Measurements from ENCODE around the gene USP22. TPM values are rescaled to one million over a fixed set of nuclear protein-coding genes. Genes with fewer than 3 reads are reported as not detected.
"Not testable (repeated sequence)": the region's sequence is repeated elsewhere in the genome, so short reads cannot be mapped to it uniquely, and the experiment has no call there.

USP22 gene
- total RNA-seq = 186 TPM

- intact Hi-C loops (cut with DNase I) = no loop called here
- DNase-seq (ENCODE audit: low spot score) = no peak
Measured at GRCh38 chr17:21042458-21043295, at the start of gene USP22. Gene USP22, minus strand, starts transcription at chr17:21043011. Its CDS starts 176 bp downstream, at chr17:21042835.

GRCh38 chr17:21090902-21091618, 48.2 kb upstream of the USP22 start:
- ATAC-seq (no peak), DNase-seq (ENCODE audit: low spot score) (no peak)
- intact Hi-C loops (cut with DNase I) = no loop called here

More at GRCh38 chr17:21042458-21043295, at the start of gene USP22:
- ATAC-seq = no peak

GRCh38 chr17:21089933-21090901, 47.4 kb upstream of the USP22 start:
- intact Hi-C loops (cut with DNase I) = no loop called here
- ATAC-seq (no peak), DNase-seq (ENCODE audit: low spot score) (no peak)

DNA sequence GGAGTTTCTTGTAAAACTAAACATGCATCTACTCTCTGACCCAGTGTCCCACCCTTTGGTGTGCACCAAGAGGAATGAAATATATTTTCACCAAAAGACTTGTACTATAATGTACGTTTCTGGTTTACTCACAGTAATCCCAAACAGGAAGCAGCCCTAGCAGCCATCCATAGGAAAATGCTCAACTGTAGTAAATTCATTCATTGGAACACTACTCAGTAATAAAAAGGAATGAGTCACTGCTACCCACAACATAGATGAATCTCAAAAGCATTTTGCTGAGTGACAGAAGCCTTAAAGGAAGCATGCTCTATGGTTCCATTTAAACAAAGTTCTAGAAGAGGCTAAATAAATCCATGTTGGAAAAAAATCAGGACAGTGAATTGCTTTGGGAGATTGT, 46.3 kb upstream of the USP22 start:
- DNase-seq (ENCODE audit: low spot score) (no peak), ATAC-seq (no peak)
- intact Hi-C loops (cut with DNase I) = no loop called here

DNA sequence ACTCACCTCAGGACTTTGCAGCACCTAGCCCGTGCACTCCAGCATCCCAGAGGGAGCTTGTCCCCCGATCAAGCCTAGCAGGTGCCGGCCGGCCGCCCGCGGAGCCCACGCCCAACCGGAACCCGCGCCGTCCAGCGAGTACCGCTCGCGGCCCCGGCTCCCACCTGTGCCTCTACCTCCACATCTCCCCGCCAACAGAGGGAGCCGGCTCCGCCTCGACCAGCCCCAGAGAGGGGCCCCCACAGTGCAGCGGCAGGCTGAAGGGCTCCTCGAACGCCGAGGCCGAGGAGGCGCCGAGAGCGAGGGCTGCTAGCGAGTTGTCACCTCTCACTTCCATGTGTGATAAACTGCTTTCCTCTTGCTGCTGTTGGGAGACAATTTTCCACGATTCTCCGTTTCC, 42.9 kb upstream of the USP22 start:
- intact Hi-C loops (cut with DNase I) = no loop called here
- DNase-seq (ENCODE audit: low spot score) = no peak
- no peak for ATAC-seq

GRCh38 chr17:21085280-21085679, 42.5 kb upstream of the USP22 start:
- intact Hi-C loops (cut with DNase I); ATAC-seq; DNase-seq (ENCODE audit: low spot score): not testable (repeated sequence)

DNA sequence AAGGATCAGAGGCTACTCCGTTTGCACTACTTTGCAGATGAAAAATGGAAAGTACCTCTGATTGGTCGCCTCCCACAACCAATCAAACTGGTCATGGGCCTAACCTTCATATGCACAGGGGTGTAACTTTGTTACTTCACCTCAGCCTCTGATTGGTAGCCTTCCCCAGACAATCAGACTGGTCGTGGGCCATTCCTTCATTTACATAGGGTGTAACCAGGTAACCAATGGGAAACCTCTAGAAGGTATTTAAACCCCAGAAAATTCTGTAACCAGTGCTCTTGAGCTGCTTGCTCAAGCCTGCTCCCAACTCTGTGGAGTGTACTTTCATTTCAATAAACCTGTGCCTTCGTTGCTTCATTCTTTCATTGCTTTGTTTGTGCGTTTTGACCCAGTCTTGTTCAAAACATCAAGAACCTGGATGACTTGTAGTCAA, 39.2 kb upstream of the USP22 start:
- intact Hi-C loops (cut with DNase I) = no loop called here
- DNase-seq (ENCODE audit: low spot score) = no peak
- no peak for ATAC-seq

GRCh38 chr17:21079196-21079595, 36.4 kb upstream of the USP22 start:
- DNase-seq (ENCODE audit: low spot score) = no peak
- ATAC-seq = no peak
- intact Hi-C loops (cut with DNase I) = no loop called here

GRCh38 chr17:21078016-21078780, 35.4 kb upstream of the USP22 start:
- ATAC-seq (no peak), DNase-seq (ENCODE audit: low spot score) (no peak)
- intact Hi-C loops (cut with DNase I) = no loop called here

GRCh38 chr17:21077281-21077680, 34.5 kb upstream of the USP22 start:
- ATAC-seq (no peak), DNase-seq (ENCODE audit: low spot score) (no peak)
- intact Hi-C loops (cut with DNase I) = no loop called here

DNA sequence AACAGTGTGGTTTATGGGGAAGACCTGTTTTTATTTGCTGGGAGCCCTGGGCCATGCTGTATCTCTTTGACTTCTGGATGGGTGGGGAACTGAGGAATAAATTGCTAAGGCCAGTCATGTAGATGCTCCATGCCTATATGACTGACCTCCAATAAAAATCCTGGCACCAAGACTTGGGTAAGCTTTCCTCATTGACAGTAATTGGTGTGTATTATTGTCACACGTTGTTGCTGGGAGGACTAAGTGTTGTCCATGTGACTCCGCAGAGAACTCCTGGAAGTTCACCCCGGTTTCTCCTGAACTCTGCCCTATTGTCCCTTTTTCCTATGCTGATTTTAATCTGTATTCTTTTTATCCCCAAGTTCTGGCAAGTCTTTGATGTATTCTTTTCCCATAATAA, 33.4 kb upstream of the USP22 start:
- DNase-seq (ENCODE audit: low spot score) (no peak), ATAC-seq (no peak)
- intact Hi-C loops (cut with DNase I) = no loop called here

DNA sequence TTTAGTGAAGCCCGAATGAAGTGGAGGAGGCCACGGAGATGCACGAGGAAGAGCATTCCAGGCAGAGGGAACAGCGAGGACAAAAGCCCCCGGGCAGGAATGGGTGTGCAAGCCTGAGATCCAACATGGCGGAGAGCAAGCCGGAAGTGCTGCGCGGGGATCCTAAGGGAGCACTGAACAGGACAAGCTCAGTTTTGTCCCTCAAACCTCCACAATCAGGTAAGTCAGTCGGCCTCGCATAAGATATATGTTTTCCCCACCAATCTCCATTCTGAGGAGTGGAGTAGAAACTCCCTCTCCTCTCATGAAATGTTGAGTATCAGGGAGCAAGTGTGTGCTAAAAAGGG, 32.9 kb upstream of the USP22 start:
- no peak for DNase-seq (ENCODE audit: low spot score)
- no peak for ATAC-seq
- intact Hi-C loops (cut with DNase I) = no loop called here

DNA sequence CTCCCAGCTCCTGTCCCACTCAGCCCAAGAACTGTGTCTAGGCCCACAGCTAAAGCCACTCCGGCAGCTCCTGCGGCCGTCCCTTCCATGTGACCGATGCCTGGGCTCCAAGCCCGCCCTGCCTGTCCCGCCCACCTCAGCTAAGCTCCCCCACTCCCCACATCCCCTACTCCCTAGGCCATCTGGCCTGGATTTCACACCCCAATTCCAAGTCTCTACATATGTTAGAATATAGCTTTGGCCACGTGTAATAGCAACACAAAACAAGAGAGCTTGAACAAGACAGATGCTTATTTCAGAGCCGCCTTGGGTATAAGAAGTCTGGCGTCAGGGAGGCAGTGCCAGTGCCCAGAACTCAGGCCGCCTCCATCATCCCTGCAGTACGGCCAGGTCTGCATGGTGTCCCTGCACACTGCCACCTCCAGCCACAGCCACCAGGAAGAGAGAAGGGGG, 30.0 kb upstream of the USP22 start:
- DNase-seq (ENCODE audit: low spot score) (no peak), ATAC-seq (no peak)
- intact Hi-C loops (cut with DNase I) = no loop called here

- DNase-seq (ENCODE audit: low spot score) = no peak
- no peak for ATAC-seq
- intact Hi-C loops (cut with DNase I) = no loop called here
Measured at GRCh38 chr17:21066394-21066793, 23.6 kb upstream of the USP22 start.

GRCh38 chr17:21061971-21062526, 19.2 kb upstream of the USP22 start:
- DNase-seq (ENCODE audit: low spot score) (no peak), ATAC-seq (no peak)
- intact Hi-C loops (cut with DNase I) = no loop called here

DNA sequence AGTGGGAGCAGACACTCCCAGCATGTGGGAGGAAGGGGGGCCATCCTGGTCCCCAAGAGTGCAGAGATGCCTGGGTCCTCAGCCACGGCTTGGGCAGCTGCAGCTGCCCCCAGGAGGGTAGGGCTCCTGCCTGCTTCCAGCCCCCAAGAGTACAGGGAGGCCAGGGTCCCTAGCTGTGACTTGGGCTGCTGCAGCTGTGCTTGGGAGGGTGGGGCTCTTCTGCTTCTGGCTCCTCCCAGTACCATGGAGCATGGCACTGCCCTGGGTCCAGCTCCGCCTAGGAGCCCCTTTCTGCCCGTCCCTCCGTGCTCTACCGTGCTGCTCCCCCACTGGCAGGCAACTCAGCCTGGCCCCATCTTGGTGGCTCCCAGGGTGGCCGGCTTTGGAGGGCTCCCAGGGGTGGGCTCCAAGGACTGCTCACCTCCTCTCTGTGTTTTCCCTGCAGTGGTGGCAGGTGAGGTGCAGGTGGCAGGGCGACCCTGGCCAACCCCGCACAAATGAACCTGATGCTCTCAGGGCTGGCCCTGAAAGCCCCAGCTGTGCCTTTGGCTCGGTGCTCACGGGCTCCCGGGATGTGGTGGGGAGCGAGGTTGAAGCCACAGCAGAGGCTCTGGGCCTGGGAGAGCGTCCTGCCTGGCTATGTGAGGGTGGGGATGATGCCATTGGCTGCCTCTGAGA, 18.5 kb upstream of the USP22 start:
- DNase-seq (ENCODE audit: low spot score) (no peak), ATAC-seq (no peak)
- intact Hi-C loops (cut with DNase I) = no loop called here

GRCh38 chr17:21059761-21060160, 16.9 kb upstream of the USP22 start:
- ATAC-seq (no peak), DNase-seq (ENCODE audit: low spot score) (no peak)
- intact Hi-C loops (cut with DNase I) = no loop called here
